H9 (cell line): ENCODE data around the gene OR10A6. TPM values are rescaled to one million over a fixed set of nuclear protein-coding genes. Genes with fewer than 3 reads are reported as not detected.
A peak's percentile ranks its signal among the peaks of the same experiment; 100 is the strongest.

Experiments used
- DNase-seq: peaks from one replicate; pipeline ENCODE4 v3.0.0-alpha.2; 2017
- H2AFZ ChIP-seq: one replicate; pipeline ENCODE4 v1.6.1; 2013; ENCODE audit warnings: mild to moderate bottlenecking, low read length, control low read depth, moderate library complexity
- H2AK5ac ChIP-seq: 2 replicates; pipeline ENCODE4 v1.6.1; 2013; ENCODE audit warnings: low read length, control low read depth, mixed read lengths; ENCODE audit not compliant: insufficient read length
- H2BK120ac ChIP-seq: one replicate; pipeline ENCODE4 v1.6.1; 2013; ENCODE audit warnings: low read depth, mild to moderate bottlenecking, low read length, control low read depth, inconsistent platforms; ENCODE audit not compliant: poor library complexity, severe bottlenecking
- H2BK12ac ChIP-seq: 2 replicates; pipeline ENCODE4 v1.6.1; 2013; ENCODE audit warnings: low read length, control low read depth, mixed read lengths, low read depth; ENCODE audit not compliant: insufficient read length
- H2BK15ac ChIP-seq: 2 replicates; pipeline ENCODE4 v1.6.1; 2013; ENCODE audit warnings: low read depth, low read length, control low read depth
- H2BK20ac ChIP-seq: one replicate; pipeline ENCODE4 v1.6.1; 2013; ENCODE audit warnings: low read depth, mild to moderate bottlenecking, low read length, control low read depth, inconsistent platforms; ENCODE audit not compliant: poor library complexity, severe bottlenecking
- H2BK5ac ChIP-seq: 2 replicates; pipeline ENCODE4 v1.6.1; 2013; ENCODE audit warnings: low read length, control low read depth, mixed read lengths; ENCODE audit not compliant: insufficient read length
- H3K14ac ChIP-seq: 2 replicates; pipeline ENCODE4 v1.6.1; 2013; ENCODE audit warnings: low read length, control low read depth; ENCODE audit not compliant: insufficient read depth
- H3K18ac ChIP-seq: 2 replicates; pipeline ENCODE4 v1.6.1; 2013; ENCODE audit warnings: low read depth, mild to moderate bottlenecking, mixed read lengths, low read length, control low read depth; ENCODE audit not compliant: insufficient read length
- H3K23ac ChIP-seq: 2 replicates; pipeline ENCODE4 v1.6.1; 2013; ENCODE audit warnings: low read length, control low read depth, mixed read lengths, low read depth; ENCODE audit not compliant: insufficient read length
- H3K23me2 ChIP-seq: 2 replicates; pipeline ENCODE4 v1.6.1; 2013; ENCODE audit warnings: low read depth, mild to moderate bottlenecking, mixed read lengths, low read length, control low read depth; ENCODE audit not compliant: insufficient read length, poor library complexity, severe bottlenecking
- H3K27ac ChIP-seq: 2 replicates; pipeline ENCODE4 v1.5.1; 2013; ENCODE audit warnings: low read length, control low read depth, mixed read lengths, low read depth; ENCODE audit not compliant: insufficient read length
- H3K27me3 ChIP-seq: 2 replicates; pipeline ENCODE4 v1.6.1; 2013; ENCODE audit warnings: low read length, control low read depth, inconsistent platforms; ENCODE audit not compliant: insufficient read depth
- H3K4ac ChIP-seq: 2 replicates; pipeline ENCODE4 v1.6.1; 2013; ENCODE audit warnings: low read depth, mild to moderate bottlenecking, control low read depth, inconsistent platforms, low read length, moderate library complexity
- H3K4me1 ChIP-seq: 2 replicates; pipeline ENCODE4 v1.6.1; 2013; ENCODE audit warnings: low read length, control low read depth, inconsistent platforms; ENCODE audit not compliant: insufficient read depth
- H3K4me2 ChIP-seq: 2 replicates; pipeline ENCODE4 v1.6.1; 2013; ENCODE audit warnings: low read length, control low read depth, mixed read lengths; ENCODE audit not compliant: insufficient read length, insufficient read depth
- H3K56ac ChIP-seq: 2 replicates; pipeline ENCODE4 v1.6.1; 2013; ENCODE audit warnings: low read depth, mild to moderate bottlenecking, mixed read lengths, low read length, control low read depth; ENCODE audit not compliant: insufficient read length
- H3K79me1 ChIP-seq: 2 replicates; pipeline ENCODE4 v1.6.1; 2013; ENCODE audit warnings: low read depth, mild to moderate bottlenecking, moderate library complexity, low read length, control low read depth, inconsistent platforms; ENCODE audit not compliant: insufficient read depth, poor library complexity, severe bottlenecking
- H3K79me2 ChIP-seq: 2 replicates; pipeline ENCODE4 v1.6.1; 2013; ENCODE audit warnings: low read length, control low read depth, inconsistent platforms; ENCODE audit not compliant: insufficient read depth
- H3K9ac ChIP-seq: 2 replicates; pipeline ENCODE4 v1.6.1; 2013; ENCODE audit warnings: low read length, control low read depth, mixed read lengths; ENCODE audit not compliant: insufficient read length; ENCODE audit errors: extremely low read depth
- H3K9me3 ChIP-seq: one replicate; pipeline ENCODE4 v1.6.1; 2013; ENCODE audit warnings: low read depth, low read length, inconsistent platforms; ENCODE audit not compliant: control insufficient read depth
- H3T11ph ChIP-seq: one replicate; pipeline ENCODE4 v1.6.1; 2013; ENCODE audit warnings: mild to moderate bottlenecking, low read length, control low read depth, inconsistent platforms
- H4K20me1 ChIP-seq: one replicate; pipeline ENCODE4 v1.6.1; 2013; ENCODE audit not compliant: control insufficient read depth, insufficient read length, insufficient read depth
- H4K5ac ChIP-seq: 2 replicates; pipeline ENCODE4 v1.6.1; 2013; ENCODE audit warnings: low read depth, mild to moderate bottlenecking, mixed read lengths, low read length, control low read depth; ENCODE audit not compliant: insufficient read length
- H4K8ac ChIP-seq: replicated peaks from 2 replicates; pipeline ENCODE4 v1.6.1; 2013; ENCODE audit warnings: low read length, control low read depth, mixed read lengths, low read depth; ENCODE audit not compliant: insufficient read length
- H4K91ac ChIP-seq: 2 replicates; pipeline ENCODE4 v1.6.1; 2013; ENCODE audit warnings: low read depth, mild to moderate bottlenecking, moderate library complexity, mixed read lengths, low read length, control low read depth; ENCODE audit not compliant: insufficient read length
- H3K27ac Mint-ChIP-seq, 3 experiments: 2 replicates in 2 of 3; 3 replicates in 1 of 3; pipeline ENCODE4 v1.8.0; 2020 to 2021; ENCODE audit warnings: mixed read lengths in 3 of 3, mild to moderate bottlenecking in 1 of 3, moderate library complexity in 1 of 3
- H3K27me3 Mint-ChIP-seq: 2 replicates; pipeline ENCODE4 v1.8.0; 2021; ENCODE audit warnings: low read depth, mild to moderate bottlenecking, moderate library complexity, mixed read lengths
- H3K36me3 Mint-ChIP-seq, 3 experiments: 2 replicates in 2 of 3; 3 replicates in 1 of 3; pipeline ENCODE4 v1.8.0; 2020 to 2021; ENCODE audit warnings: low read depth in 3 of 3, mixed read lengths in 3 of 3; ENCODE audit not compliant: insufficient read depth in 1 of 3
- H3K4me1 Mint-ChIP-seq, 2 experiments: 2 replicates each; pipeline ENCODE4 v1.8.0; 2020; ENCODE audit warnings: mixed read lengths in 2 of 2
- H3K4me3 Mint-ChIP-seq, 2 experiments: 2 replicates in 1 of 2; 3 replicates in 1 of 2; pipeline ENCODE4 v1.8.0; 2020 to 2021; ENCODE audit warnings: mild to moderate bottlenecking in 2 of 2, mixed read lengths in 2 of 2, moderate library complexity in 1 of 2
- H3K9me3 Mint-ChIP-seq, 2 experiments: 2 replicates in 1 of 2; 3 replicates in 1 of 2; pipeline ENCODE4 v1.8.0; 2020; ENCODE audit warnings: mild to moderate bottlenecking in 2 of 2, mixed read lengths in 2 of 2, moderate library complexity in 1 of 2
- WGBS: extraction: QIAGEN DNeasy Blood & Tissue Kit; methylation state at CpG from one replicate; pipeline ENCODE4 v1.1.7; 2013; ENCODE audit warnings: missing lambda C conversion rate, low lambda C conversion rate, mixed read lengths; ENCODE audit not compliant: insufficient read length; ENCODE audit errors: extremely low coverage; 5-methylcytosine and 5-hydroxymethylcytosine counted together
- total RNA-seq: library from RNA; stranded (reverse); gene quantifications from 2 replicates; pipeline ENCODE4 v1.2.1, GENCODE V29; 2021
- TF ChIP-seq, protein P1 (sequence below): fragments of 200-600 bp; sonication (generic); conservative IDR thresholded peaks from 3 replicates; pipeline ENCODE4 v1.8.0; 2021; ENCODE audit warnings: antibody characterized with exemption, mild to moderate bottlenecking

OR10A6 gene
- total RNA-seq, 1 experiment from 2014 or later: not detected

GRCh38 chr11:7977232-7977917 lies 46.3 kb upstream of the OR10A6 start:
- TF ChIP-seq, protein P1, sequence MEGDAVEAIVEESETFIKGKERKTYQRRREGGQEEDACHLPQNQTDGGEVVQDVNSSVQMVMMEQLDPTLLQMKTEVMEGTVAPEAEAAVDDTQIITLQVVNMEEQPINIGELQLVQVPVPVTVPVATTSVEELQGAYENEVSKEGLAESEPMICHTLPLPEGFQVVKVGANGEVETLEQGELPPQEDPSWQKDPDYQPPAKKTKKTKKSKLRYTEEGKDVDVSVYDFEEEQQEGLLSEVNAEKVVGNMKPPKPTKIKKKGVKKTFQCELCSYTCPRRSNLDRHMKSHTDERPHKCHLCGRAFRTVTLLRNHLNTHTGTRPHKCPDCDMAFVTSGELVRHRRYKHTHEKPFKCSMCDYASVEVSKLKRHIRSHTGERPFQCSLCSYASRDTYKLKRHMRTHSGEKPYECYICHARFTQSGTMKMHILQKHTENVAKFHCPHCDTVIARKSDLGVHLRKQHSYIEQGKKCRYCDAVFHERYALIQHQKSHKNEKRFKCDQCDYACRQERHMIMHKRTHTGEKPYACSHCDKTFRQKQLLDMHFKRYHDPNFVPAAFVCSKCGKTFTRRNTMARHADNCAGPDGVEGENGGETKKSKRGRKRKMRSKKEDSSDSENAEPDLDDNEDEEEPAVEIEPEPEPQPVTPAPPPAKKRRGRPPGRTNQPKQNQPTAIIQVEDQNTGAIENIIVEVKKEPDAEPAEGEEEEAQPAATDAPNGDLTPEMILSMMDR: no peak
- no peaks in the 10 kb centered on the region for H3K9me3 ChIP-seq
- no CpG with 5 or more reads among the region's 5 CpGs for WGBS

More at GRCh38 chr11:7977232-7977917, 46.3 kb upstream of the OR10A6 start:
- H2AFZ ChIP-seq: no peak overlapping the region
- H3K56ac ChIP-seq: no peak overlapping the region
- no peaks in the 10 kb centered on the region for H3K36me3 Mint-ChIP-seq
- peak overlapping the region; percentile 12 to 62 (median 59); a peak in 4 of 7 replicates for H3K27ac Mint-ChIP-seq
- no peak overlapping the region for H2BK12ac ChIP-seq
- no peaks in the 10 kb centered on the region for H3K79me1 ChIP-seq
- no peak overlapping the region for H3K4ac ChIP-seq
- no peak overlapping the region for H3K27ac ChIP-seq
- H2BK15ac ChIP-seq: no peak overlapping the region
- no peak overlapping the region for H2BK20ac ChIP-seq
- H3K23ac ChIP-seq: no peak overlapping the region
- peaks cover 3% of the 10 kb centered on the region; the same call in 1 of the 2 replicates for H3K4me1 ChIP-seq
- H3K23me2 ChIP-seq: no peaks in the 10 kb centered on the region
- H3K4me1 Mint-ChIP-seq: peaks cover 16 to 17% of the 10 kb centered on the region in 2 experiments
- no peak overlapping the region for H3K4me3 Mint-ChIP-seq
- no peaks in the 10 kb centered on the region for H3K27me3 Mint-ChIP-seq
- no peak overlapping the region for H3K9ac ChIP-seq
- H2BK120ac ChIP-seq: no peak overlapping the region
- H3K9me3 Mint-ChIP-seq: no peaks in the 10 kb centered on the region; a peak in 1 of 5 replicates
- H4K8ac ChIP-seq: no peak overlapping the region
- no peak overlapping the region for H3T11ph ChIP-seq
- H3K14ac ChIP-seq: no peak overlapping the region
- H3K18ac ChIP-seq: no peak overlapping the region
- no peak overlapping the region for H3K4me2 ChIP-seq
- H2BK5ac ChIP-seq: no peak overlapping the region
- DNase-seq: no peak
- no peaks in the 10 kb centered on the region for H4K20me1 ChIP-seq
- H3K79me2 ChIP-seq: no peaks in the 10 kb centered on the region
- no peak overlapping the region for H2AK5ac ChIP-seq
- H3K27me3 ChIP-seq: no peaks in the 10 kb centered on the region
- H4K91ac ChIP-seq: no peak overlapping the region
- no peak overlapping the region for H4K5ac ChIP-seq
